Liver (tissue), 3 donors: ENCODE measurements around the gene PRKAA1.

Experiments used
- EGR1 ChIP-seq, 2 donors: IDR thresholded peaks; 2 replicates each; pipeline ENCODE4 v1.6.1; 2016 to 2018; ENCODE audit warnings: antibody characterized with exemption in 2 of 2, low read depth in 2 of 2
- RAD21 ChIP-seq, 2 donors: IDR thresholded peaks; 2 replicates each; pipeline ENCODE4 v1.6.1; 2016; ENCODE audit warnings: antibody characterized with exemption in 2 of 2, mild to moderate bottlenecking in 2 of 2
- SP1 ChIP-seq: IDR thresholded peaks from 2 replicates; pipeline ENCODE4 v1.6.1; 2018; ENCODE audit warnings: antibody characterized with exemption, mild to moderate bottlenecking
- TAF1 ChIP-seq: conservative IDR thresholded peaks from 2 replicates; pipeline ENCODE4 v1.6.1; 2016; ENCODE audit warnings: antibody characterized with exemption, mild to moderate bottlenecking
- YY1 ChIP-seq: IDR thresholded peaks from 2 replicates; pipeline ENCODE4 v1.6.1; 2016; ENCODE audit warnings: antibody characterized with exemption, mild to moderate bottlenecking
- TF ChIP-seq, protein P1 (sequence below): fragments of 150-350 bp; IDR thresholded peaks from 2 replicates; pipeline ENCODE4 v1.5.1; 2017; ENCODE audit warnings: improper control_type of control experiment, low read depth, low read length; ENCODE audit not compliant: missing input control
- TF ChIP-seq, protein P2 (sequence below): IDR thresholded peaks from 2 replicates; pipeline ENCODE4 v1.6.1; 2016; ENCODE audit warnings: antibody characterized with exemption, mild to moderate bottlenecking
- TF ChIP-seq, protein P3 (sequence below): IDR thresholded peaks from 2 replicates; pipeline ENCODE4 v1.6.1; 2016; ENCODE audit warnings: antibody characterized with exemption
- TF ChIP-seq, protein P4 (sequence below): IDR thresholded peaks from 2 replicates; pipeline ENCODE4 v1.6.1; 2016; ENCODE audit warnings: antibody characterized with exemption
- donor health status: healthy.
- donor health status: healthy.

DNA sequence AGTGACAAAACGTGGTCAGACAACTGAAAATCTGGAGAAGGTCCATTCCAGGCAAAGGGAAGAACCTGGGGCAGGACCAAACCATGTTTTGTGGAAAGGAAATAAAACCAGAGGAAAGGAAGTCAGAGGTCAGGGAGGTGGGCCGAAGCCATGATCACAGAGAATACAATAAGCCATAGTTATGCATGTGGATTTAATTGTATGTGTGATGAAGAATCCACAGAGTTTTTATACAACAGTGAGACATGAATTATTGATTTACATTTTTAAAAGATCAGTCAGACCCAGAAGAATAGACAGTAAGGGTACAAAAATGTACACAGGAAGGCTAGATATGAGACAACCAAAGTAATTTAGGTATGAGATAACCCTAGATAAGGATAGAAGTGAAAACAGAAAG, 63.2 kb downstream of the PRKAA1 start:
- TF ChIP-seq RAD21 (IDR thresholded peaks at IDR 0.05) = no peak
- TF ChIP-seq, protein P1, sequence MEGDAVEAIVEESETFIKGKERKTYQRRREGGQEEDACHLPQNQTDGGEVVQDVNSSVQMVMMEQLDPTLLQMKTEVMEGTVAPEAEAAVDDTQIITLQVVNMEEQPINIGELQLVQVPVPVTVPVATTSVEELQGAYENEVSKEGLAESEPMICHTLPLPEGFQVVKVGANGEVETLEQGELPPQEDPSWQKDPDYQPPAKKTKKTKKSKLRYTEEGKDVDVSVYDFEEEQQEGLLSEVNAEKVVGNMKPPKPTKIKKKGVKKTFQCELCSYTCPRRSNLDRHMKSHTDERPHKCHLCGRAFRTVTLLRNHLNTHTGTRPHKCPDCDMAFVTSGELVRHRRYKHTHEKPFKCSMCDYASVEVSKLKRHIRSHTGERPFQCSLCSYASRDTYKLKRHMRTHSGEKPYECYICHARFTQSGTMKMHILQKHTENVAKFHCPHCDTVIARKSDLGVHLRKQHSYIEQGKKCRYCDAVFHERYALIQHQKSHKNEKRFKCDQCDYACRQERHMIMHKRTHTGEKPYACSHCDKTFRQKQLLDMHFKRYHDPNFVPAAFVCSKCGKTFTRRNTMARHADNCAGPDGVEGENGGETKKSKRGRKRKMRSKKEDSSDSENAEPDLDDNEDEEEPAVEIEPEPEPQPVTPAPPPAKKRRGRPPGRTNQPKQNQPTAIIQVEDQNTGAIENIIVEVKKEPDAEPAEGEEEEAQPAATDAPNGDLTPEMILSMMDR = no peak
- TF ChIP-seq, protein P2, sequence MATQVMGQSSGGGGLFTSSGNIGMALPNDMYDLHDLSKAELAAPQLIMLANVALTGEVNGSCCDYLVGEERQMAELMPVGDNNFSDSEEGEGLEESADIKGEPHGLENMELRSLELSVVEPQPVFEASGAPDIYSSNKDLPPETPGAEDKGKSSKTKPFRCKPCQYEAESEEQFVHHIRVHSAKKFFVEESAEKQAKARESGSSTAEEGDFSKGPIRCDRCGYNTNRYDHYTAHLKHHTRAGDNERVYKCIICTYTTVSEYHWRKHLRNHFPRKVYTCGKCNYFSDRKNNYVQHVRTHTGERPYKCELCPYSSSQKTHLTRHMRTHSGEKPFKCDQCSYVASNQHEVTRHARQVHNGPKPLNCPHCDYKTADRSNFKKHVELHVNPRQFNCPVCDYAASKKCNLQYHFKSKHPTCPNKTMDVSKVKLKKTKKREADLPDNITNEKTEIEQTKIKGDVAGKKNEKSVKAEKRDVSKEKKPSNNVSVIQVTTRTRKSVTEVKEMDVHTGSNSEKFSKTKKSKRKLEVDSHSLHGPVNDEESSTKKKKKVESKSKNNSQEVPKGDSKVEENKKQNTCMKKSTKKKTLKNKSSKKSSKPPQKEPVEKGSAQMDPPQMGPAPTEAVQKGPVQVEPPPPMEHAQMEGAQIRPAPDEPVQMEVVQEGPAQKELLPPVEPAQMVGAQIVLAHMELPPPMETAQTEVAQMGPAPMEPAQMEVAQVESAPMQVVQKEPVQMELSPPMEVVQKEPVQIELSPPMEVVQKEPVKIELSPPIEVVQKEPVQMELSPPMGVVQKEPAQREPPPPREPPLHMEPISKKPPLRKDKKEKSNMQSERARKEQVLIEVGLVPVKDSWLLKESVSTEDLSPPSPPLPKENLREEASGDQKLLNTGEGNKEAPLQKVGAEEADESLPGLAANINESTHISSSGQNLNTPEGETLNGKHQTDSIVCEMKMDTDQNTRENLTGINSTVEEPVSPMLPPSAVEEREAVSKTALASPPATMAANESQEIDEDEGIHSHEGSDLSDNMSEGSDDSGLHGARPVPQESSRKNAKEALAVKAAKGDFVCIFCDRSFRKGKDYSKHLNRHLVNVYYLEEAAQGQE = no peak
- TF ChIP-seq, protein P3, sequence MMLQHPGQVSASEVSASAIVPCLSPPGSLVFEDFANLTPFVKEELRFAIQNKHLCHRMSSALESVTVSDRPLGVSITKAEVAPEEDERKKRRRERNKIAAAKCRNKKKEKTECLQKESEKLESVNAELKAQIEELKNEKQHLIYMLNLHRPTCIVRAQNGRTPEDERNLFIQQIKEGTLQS = no peak
- TF ChIP-seq EGR1 (IDR thresholded peaks at IDR 0.05; ENCODE audit: low read depth in 2 of 2) = no peak
- TF ChIP-seq TAF1 = no peak
- TF ChIP-seq SP1 = no peak
- TF ChIP-seq, protein P4, sequence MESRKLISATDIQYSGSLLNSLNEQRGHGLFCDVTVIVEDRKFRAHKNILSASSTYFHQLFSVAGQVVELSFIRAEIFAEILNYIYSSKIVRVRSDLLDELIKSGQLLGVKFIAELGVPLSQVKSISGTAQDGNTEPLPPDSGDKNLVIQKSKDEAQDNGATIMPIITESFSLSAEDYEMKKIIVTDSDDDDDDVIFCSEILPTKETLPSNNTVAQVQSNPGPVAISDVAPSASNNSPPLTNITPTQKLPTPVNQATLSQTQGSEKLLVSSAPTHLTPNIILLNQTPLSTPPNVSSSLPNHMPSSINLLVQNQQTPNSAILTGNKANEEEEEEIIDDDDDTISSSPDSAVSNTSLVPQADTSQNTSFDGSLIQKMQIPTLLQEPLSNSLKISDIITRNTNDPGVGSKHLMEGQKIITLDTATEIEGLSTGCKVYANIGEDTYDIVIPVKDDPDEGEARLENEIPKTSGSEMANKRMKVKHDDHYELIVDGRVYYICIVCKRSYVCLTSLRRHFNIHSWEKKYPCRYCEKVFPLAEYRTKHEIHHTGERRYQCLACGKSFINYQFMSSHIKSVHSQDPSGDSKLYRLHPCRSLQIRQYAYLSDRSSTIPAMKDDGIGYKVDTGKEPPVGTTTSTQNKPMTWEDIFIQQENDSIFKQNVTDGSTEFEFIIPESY = no peak
- no peak for TF ChIP-seq YY1
